SK-N-SH (cell line): ENCODE measurements around the gene DERA. TPM values are rescaled to one million over a fixed set of nuclear protein-coding genes. Genes with fewer than 3 reads are reported as not detected.

Experiments used
- CTCF ChIA-PET: fragments of 300-600, 350-600 bp; formaldehyde crosslinking; extraction: SDS; loops from one replicate; lab custom pipeline; 2021; lab: Yijun Ruan, JAX
- POLR2A ChIA-PET: fragments of 350-600 bp; sonication (Branson Sonifier 250); formaldehyde crosslinking; extraction: SDS; loops from one replicate; lab custom pipeline; 2020; ENCODE audit warnings: antibody characterized with exemption, inconsistent platforms; lab: Yijun Ruan, JAX
- DNase-seq: peaks from one replicate; pipeline ENCODE4 v3.0.0; 2012
- H2AFZ ChIP-seq: fragments of 200-600 bp; sonication (generic); 2 replicates; pipeline ENCODE4 v1.8.1; 2016; ENCODE audit warnings: antibody characterized with exemption, mild to moderate bottlenecking, low read depth
- H3F3A ChIP-seq: fragments of 200-600 bp; sonication (generic); replicated peaks from 2 replicates; pipeline ENCODE3; 2016; ENCODE audit warnings: antibody characterized with exemption, mild to moderate bottlenecking; ENCODE audit not compliant: insufficient read depth
- H3K27ac ChIP-seq, 2 experiments: fragments of 200-500 bp in 1 of 2; fragments of 200-600 bp in 1 of 2; sonication (Bioruptor generic) in 1 of 2; sonication (generic), shearing (Covaris generic) in 1 of 2; 2 replicates each; pipeline versions ENCODE4 v1.5.1 to v1.6.1; 2014 to 2016; ENCODE audit warnings: low read depth in 2 of 2, inconsistent platforms in 1 of 2, low read length in 1 of 2, mild to moderate bottlenecking in 1 of 2, mixed read lengths in 1 of 2
- H3K27me3 ChIP-seq: fragments of 200-600 bp; sonication (generic), shearing (Covaris generic); 2 replicates; pipeline ENCODE4 v1.6.1; 2016; ENCODE audit warnings: mixed run types; ENCODE audit not compliant: insufficient read depth
- H3K36me3 ChIP-seq, 2 experiments: fragments of 200-500 bp in 1 of 2; fragments of 200-600 bp in 1 of 2; sonication (Bioruptor generic) in 1 of 2; sonication (generic) in 1 of 2; replicated peaks in 1 of 2; 2 replicates each; pipeline versions ENCODE3 to v1.5.1; 2014 to 2016; ENCODE audit warnings: low read length in 1 of 2, mild to moderate bottlenecking in 1 of 2; ENCODE audit not compliant: insufficient read depth in 2 of 2, control insufficient read depth in 1 of 2
- H3K4me1 ChIP-seq, 2 experiments: fragments of 200-500 bp in 1 of 2; fragments of 200-600 bp in 1 of 2; sonication (Bioruptor generic) in 1 of 2; sonication (generic), shearing (Covaris generic) in 1 of 2; 2 replicates each; pipeline versions ENCODE4 v1.5.1 to v1.6.1; 2014 to 2016; ENCODE audit warnings: low read depth in 1 of 2, low read length in 1 of 2, mixed run types in 1 of 2; ENCODE audit not compliant: insufficient read depth in 2 of 2, control insufficient read depth in 1 of 2
- H3K4me2 ChIP-seq: fragments of 200-600 bp; sonication (generic), shearing (Covaris generic); 2 replicates; pipeline ENCODE4 v1.6.1; 2017; ENCODE audit warnings: mixed run types
- H3K4me3 ChIP-seq, 2 experiments: fragments of 200-500 bp in 1 of 2; fragments of 200-600 bp in 1 of 2; sonication (Bioruptor generic) in 1 of 2; sonication (generic), shearing (Covaris generic) in 1 of 2; 2 replicates each; pipeline versions ENCODE4 v1.5.1 to v1.8.1; 2014 to 2016; ENCODE audit warnings: low read depth in 2 of 2, inconsistent platforms in 1 of 2, low read length in 1 of 2, mild to moderate bottlenecking in 1 of 2, mixed read lengths in 1 of 2, moderate library complexity in 1 of 2
- H3K79me2 ChIP-seq: fragments of 200-600 bp; sonication (generic); 2 replicates; pipeline ENCODE4 v1.8.1; 2017; ENCODE audit warnings: mild to moderate bottlenecking; ENCODE audit not compliant: insufficient read depth
- H3K9ac ChIP-seq: fragments of 200-600 bp; sonication (generic); 2 replicates; pipeline ENCODE4 v1.6.1; 2017; ENCODE audit warnings: mixed run types
- H3K9me2 ChIP-seq: fragments of 200-600 bp; sonication (generic); 2 replicates; pipeline ENCODE4 v1.6.1; 2017; ENCODE audit warnings: mixed run types
- H3K9me3 ChIP-seq: fragments of 200-600 bp; sonication (generic); 2 replicates; pipeline ENCODE4 v1.6.1; 2017; ENCODE audit warnings: mixed run types, mild to moderate bottlenecking, moderate library complexity
- H4K20me1 ChIP-seq: fragments of 200-600 bp; sonication (generic); 2 replicates; pipeline ENCODE4 v1.6.1; 2017; ENCODE audit warnings: mild to moderate bottlenecking, mixed run types; ENCODE audit not compliant: insufficient read depth
- ELF1 ChIP-seq: IDR thresholded peaks from 2 replicates; pipeline ENCODE4 v1.4.0; 2012
- EZH2phosphoT487 ChIP-seq: fragments of 200-600 bp; sonication (generic); IDR thresholded peaks from 2 replicates; pipeline ENCODE4 v1.6.1; 2017; ENCODE audit warnings: low read depth, mixed run types, mild to moderate bottlenecking, antibody characterized with exemption, moderate library complexity, borderline replicate concordance
- FOSL2 ChIP-seq: IDR thresholded peaks from 2 replicates; pipeline ENCODE4 v1.4.0; 2012; ENCODE audit warnings: low read depth, mild to moderate bottlenecking, moderate library complexity, borderline replicate concordance
- FOXJ3 ChIP-seq: sonication (generic); formaldehyde crosslinking; IDR thresholded peaks from 2 replicates; pipeline ENCODE4 v1.5.1; 2020; ENCODE audit warnings: mild to moderate bottlenecking, missing genetic modification reagents
- GABPA ChIP-seq: IDR thresholded peaks from 2 replicates; pipeline ENCODE4 v1.4.0; 2012; ENCODE audit warnings: low read depth, mild to moderate bottlenecking
- IRF3 ChIP-seq: fragments of 150-350 bp; IDR thresholded peaks from 2 replicates; pipeline ENCODE4 v1.6.1; 2016; ENCODE audit warnings: mild to moderate bottlenecking, low read depth, low read length
- MXI1 ChIP-seq: IDR thresholded peaks from 2 replicates; pipeline ENCODE4 v1.6.1; 2012; ENCODE audit warnings: mild to moderate bottlenecking, low read depth, low read length, improper control_type of control experiment
- NFIC ChIP-seq: IDR thresholded peaks from 2 replicates; pipeline ENCODE4 v1.4.0; 2012; ENCODE audit warnings: borderline replicate concordance
- NRF1 ChIP-seq: IDR thresholded peaks from 2 replicates; pipeline ENCODE4 v1.6.1; 2012; ENCODE audit warnings: low read depth, mild to moderate bottlenecking, low read length
- PBX3 ChIP-seq: IDR thresholded peaks from 2 replicates; pipeline ENCODE4; 2012
- POLR2AphosphoS5 ChIP-seq: IDR thresholded peaks from 2 replicates; pipeline ENCODE4 v1.6.1; 2012; ENCODE audit warnings: low read depth, low read length
- RCOR1 ChIP-seq: fragments of 150-350 bp; IDR thresholded peaks from 2 replicates; pipeline ENCODE4 v1.6.1; 2017; ENCODE audit warnings: antibody characterized with exemption, low read length
- REST ChIP-seq: IDR thresholded peaks from 2 replicates; pipeline ENCODE4 v1.6.1; 2012; ENCODE audit warnings: mild to moderate bottlenecking, low read depth, low read length, moderate library complexity
- SIN3A ChIP-seq: IDR thresholded peaks from 2 replicates; pipeline ENCODE4 v1.6.1; 2012; ENCODE audit warnings: low read depth, mild to moderate bottlenecking, low read length, moderate library complexity, borderline replicate concordance
- TCF12 ChIP-seq: IDR thresholded peaks from 2 replicates; pipeline ENCODE4 v1.4.0; 2012
- TEAD4 ChIP-seq: IDR thresholded peaks from 2 replicates; pipeline ENCODE4 v1.4.0; 2012; ENCODE audit warnings: mild to moderate bottlenecking, borderline replicate concordance; ENCODE audit not compliant: insufficient read depth
- USF1 ChIP-seq: IDR thresholded peaks from 2 replicates; pipeline ENCODE4 v1.4.0; 2012; ENCODE audit warnings: low read depth, borderline replicate concordance
- USF2 ChIP-seq: fragments of 150-350 bp; IDR thresholded peaks from 2 replicates; pipeline ENCODE4 v1.6.1; 2017; ENCODE audit warnings: antibody characterized with exemption, low read length, low read depth, borderline replicate concordance
- ZBTB33 ChIP-seq: IDR thresholded peaks from 2 replicates; pipeline ENCODE4 v1.4.0; 2012; ENCODE audit warnings: low read depth, borderline replicate concordance
- WGBS: methylation state at CpG from one replicate; pipeline ENCODE4 v1.1.6; 2017; ENCODE audit warnings: low lambda C conversion rate; 5-methylcytosine and 5-hydroxymethylcytosine counted together
- polyA plus RNA-seq, 3 experiments: library from polyadenylated mRNA; depleted of rRNA; stranded (reverse); fragments of >200 nt; gene quantifications; 2 replicates each; pipeline ENCODE4 v1.2.3, GENCODE V29; 2012

The DERA gene
- polyA plus RNA-seq, 1 of the 3 experiments (the other 2 are of a cell fraction) = 16.6 TPM

- Histone ChIP-seq H3K4me1 (no peaks in the 10 kb centered on the region), H4K20me1 (no peaks in the 10 kb centered on the region), H3K4me3 (no peak overlapping the region), H3K27ac (no peak overlapping the region), H3K9me2 (no peaks in the 10 kb centered on the region), H3K79me2 (no peaks in the 10 kb centered on the region), H3K4me2 (no peak overlapping the region), H3K9ac (no peak overlapping the region), H3K9me3 (no peaks in the 10 kb centered on the region), H3K27me3 (no peaks in the 10 kb centered on the region), H2AFZ (no peak overlapping the region), H3F3A (peaks cover 3% of the 10 kb centered on the region), H3K36me3 (no peaks in the 10 kb centered on the region)
- CTCF ChIA-PET = interaction anchor here (1.7 kb wide), 1 partner anchor 271 kb away, joined by 6 read pairs; no protein-coding TSS in a partner anchor
- TF ChIP-seq GABPA = no peak
- TF ChIP-seq NFIC = no peak
- TF ChIP-seq MXI1 = no peak
- TF ChIP-seq FOXJ3 (CRISPR knock-in tag) = no peak
- no peak for TF ChIP-seq RCOR1
- TF ChIP-seq ZBTB33 = no peak
- TF ChIP-seq PBX3 = no peak
- no peak for TF ChIP-seq EZH2phosphoT487
- TF ChIP-seq IRF3 = no peak
- TF ChIP-seq FOSL2 = no peak
- TF ChIP-seq USF1 = no peak
- TF ChIP-seq NRF1 = no peak
- no peak for TF ChIP-seq REST
- no peak for TF ChIP-seq ELF1
- no peak for TF ChIP-seq POLR2AphosphoS5
- TF ChIP-seq USF2 = no peak
- TF ChIP-seq TCF12 = no peak
- no peak for TF ChIP-seq SIN3A
- TF ChIP-seq TEAD4 = no peak
- POLR2A ChIA-PET = no interaction called here
- DNase-seq = no peak
- WGBS = 23% methylated on average over 1 of the region's 1 CpG
Observed at GRCh38 chr12:15861404-15861803, 49.7 kb upstream of the DERA start.
